GM12864 (cell line): ENCODE measurements around the gene MGAT1.
"Not testable (repeated sequence)": the region's sequence is repeated elsewhere in the genome, so short reads cannot be mapped to it uniquely, and the experiment has no call there.

ENCODE experiments used
- DNase-seq: peaks from one replicate; pipeline ENCODE4 v3.0.0-alpha.2; 2011; ENCODE audit warnings: low read depth
- H3K4me3 ChIP-seq: 2 replicates; pipeline ENCODE4 v1.5.1; 2011; ENCODE audit warnings: mild to moderate bottlenecking, low read depth, low read length, control low read depth
- TF ChIP-seq, protein P1 (sequence below): IDR thresholded peaks from 2 replicates; pipeline ENCODE4 v1.5.1; 2011; ENCODE audit warnings: low read depth, mild to moderate bottlenecking, moderate library complexity, low read length, control low read depth, inconsistent platforms; ENCODE audit errors: missing control alignments

The MGAT1 gene

DNA sequence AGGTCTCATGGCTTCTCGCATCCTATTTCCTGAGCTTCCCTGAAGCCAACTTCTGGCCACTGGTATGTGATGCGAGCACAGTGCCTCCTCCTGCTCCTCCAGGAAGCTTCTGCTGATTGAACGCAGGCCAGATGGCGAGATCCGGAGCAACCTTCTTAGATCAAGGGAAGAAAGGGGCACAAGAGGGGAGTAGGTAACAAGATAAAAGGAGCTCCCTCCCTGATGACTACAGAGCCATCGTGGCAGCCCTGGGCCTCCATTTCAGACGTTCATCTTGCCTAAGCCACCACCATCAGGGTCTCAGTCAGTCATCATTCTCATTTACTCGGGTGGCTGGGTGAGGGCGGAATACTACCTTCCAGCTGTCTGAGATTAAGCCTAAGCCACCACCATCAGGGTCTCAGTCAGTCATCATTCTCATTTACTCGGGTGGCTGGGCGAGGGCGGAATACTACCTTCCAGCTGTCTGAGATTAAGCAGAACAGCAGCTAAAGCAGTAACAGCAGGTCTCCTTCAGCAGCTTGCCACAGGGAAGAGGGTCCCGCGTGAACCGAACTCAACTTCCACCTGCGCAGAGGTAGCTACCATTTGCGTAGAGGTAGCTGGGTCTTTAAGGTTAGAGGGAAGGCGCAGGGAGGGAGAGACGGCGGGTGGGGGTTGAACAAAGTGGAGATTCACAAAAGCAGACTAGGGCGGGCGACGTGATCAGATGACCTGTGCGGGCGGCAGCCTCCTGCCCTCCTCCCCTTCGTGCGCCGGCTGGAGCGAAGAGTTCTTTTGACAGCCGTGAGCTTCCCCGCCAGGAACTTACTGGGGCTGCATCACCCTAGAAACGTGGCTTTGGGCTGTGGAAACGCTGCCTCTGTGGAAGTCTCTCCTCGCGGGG is 27.9 kb upstream of the MGAT1 start:
- no peak for DNase-seq
- peak overlapping the region; percentile 69 for H3K4me3 ChIP-seq
- TF ChIP-seq, protein P1, sequence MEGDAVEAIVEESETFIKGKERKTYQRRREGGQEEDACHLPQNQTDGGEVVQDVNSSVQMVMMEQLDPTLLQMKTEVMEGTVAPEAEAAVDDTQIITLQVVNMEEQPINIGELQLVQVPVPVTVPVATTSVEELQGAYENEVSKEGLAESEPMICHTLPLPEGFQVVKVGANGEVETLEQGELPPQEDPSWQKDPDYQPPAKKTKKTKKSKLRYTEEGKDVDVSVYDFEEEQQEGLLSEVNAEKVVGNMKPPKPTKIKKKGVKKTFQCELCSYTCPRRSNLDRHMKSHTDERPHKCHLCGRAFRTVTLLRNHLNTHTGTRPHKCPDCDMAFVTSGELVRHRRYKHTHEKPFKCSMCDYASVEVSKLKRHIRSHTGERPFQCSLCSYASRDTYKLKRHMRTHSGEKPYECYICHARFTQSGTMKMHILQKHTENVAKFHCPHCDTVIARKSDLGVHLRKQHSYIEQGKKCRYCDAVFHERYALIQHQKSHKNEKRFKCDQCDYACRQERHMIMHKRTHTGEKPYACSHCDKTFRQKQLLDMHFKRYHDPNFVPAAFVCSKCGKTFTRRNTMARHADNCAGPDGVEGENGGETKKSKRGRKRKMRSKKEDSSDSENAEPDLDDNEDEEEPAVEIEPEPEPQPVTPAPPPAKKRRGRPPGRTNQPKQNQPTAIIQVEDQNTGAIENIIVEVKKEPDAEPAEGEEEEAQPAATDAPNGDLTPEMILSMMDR, result no peak

DNA sequence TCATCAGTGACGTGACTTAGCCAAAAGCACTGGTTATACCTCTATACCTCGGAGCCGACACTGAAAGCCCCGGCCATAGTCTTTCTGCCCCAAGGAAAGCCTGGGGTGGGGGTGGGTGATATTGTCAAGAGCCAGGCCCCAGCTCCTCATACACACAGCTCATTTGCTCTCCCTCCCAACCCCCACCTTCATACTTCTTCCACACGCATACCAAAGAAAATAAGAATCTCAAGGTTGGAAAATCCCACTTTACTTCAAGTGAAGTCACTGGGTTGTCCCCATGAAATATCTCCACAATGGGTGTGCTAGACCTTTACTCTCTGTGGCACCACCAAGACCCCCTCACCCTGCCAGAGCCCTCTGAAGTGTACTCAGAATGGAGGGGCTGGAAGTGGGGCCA is 27.1 kb upstream of the MGAT1 start:
- H3K4me3 ChIP-seq, result peak overlapping the region; percentile 69
- TF ChIP-seq, protein P1, result no peak
- no peak for DNase-seq

DNA sequence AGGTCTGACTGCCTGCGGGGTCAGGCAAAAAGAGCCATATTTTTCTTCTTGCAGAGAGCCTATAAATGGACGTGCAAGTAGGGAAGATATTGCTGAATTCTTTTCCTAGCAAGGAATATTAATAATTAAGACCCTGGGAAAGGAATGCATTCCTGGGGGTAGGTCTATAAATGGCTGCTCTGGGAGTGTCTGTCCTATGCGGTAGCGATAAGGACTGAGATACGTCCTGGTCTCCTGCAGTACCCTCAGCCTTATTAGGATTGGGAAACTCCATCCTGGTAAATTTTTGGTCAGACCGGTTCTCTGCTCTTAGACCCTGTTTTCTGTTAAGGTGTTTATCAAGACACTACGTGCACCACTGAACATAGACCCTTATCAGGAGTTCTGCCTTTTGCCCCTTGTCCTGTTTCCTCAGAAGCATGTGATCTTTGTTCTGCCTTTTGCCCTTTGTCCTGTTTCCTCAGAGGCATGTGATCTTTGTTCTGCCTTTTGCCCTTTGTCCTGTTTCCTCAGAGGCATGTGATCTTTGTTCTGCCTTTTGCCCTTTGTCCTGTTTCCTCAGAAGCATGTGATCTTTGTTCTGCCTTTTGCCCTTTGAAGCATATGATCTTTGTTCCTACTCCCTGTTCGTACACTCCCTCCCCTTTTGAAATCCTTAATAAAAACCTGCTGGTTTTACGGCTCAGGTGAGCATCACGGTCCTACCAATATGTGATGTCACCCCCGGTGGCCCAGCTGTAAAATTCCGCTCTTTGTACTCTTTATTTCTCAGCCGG is 26.3 kb upstream of the MGAT1 start:
- not testable (repeated sequence) for DNase-seq, H3K4me3 ChIP-seq

DNA sequence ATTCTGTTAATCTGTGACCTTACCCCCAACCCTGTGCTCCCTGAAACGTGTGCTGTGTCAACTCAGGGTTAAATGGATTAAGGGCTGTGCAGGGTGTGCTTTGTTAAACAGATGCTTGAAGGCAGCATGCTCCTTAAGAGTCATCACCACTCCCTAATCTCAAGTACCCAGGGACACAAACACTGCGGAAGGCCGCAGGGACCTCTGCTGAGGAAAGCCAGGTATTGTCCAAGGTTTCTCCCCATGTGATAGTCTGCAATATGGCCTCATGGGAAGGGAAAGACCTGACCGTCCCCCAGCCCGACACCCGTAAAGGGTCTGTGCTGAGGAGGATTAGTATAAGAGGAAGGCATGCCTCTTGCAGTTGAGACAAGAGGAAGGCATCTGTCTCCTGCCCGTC is 24.8 kb upstream of the MGAT1 start:
- H3K4me3 ChIP-seq, DNase-seq: not testable (repeated sequence)

DNA sequence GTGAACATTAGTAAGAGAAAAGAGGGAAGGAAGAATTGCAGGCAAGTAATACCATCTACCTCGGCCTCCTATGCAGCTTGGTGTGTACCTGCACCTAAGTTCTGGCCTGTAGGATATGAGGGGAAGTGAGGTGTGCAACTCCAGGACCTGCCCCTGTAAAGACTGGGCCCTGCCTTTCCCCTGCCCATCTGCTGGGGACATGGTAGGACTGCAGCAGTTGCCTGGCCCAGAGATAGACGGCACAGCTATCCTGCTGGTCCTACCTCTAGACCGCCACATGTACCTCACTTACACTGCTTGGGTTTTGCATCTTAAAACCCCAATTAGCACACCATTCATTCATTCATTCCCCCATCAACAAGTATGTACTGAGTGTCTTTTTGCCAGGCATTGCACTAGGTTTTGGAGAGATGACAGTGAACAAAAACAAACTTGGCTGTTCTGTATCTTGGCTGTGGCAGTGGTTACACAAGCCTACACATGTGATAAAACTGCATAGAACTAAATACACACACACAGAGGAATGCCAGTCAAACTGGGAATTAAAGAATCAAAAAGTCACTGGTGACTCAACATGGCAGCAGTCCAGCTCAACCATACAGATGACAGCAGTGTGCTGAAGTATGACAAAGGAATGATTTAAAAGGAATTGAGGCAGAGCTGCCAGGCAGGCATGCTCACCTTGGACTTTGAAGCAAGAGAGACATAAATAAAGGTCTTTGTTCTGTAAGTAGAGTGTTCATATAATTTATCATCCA is 23.3 kb upstream of the MGAT1 start:
- DNase-seq, result no peak
- TF ChIP-seq, protein P1, result no peak
- no peak overlapping the region for H3K4me3 ChIP-seq

DNA sequence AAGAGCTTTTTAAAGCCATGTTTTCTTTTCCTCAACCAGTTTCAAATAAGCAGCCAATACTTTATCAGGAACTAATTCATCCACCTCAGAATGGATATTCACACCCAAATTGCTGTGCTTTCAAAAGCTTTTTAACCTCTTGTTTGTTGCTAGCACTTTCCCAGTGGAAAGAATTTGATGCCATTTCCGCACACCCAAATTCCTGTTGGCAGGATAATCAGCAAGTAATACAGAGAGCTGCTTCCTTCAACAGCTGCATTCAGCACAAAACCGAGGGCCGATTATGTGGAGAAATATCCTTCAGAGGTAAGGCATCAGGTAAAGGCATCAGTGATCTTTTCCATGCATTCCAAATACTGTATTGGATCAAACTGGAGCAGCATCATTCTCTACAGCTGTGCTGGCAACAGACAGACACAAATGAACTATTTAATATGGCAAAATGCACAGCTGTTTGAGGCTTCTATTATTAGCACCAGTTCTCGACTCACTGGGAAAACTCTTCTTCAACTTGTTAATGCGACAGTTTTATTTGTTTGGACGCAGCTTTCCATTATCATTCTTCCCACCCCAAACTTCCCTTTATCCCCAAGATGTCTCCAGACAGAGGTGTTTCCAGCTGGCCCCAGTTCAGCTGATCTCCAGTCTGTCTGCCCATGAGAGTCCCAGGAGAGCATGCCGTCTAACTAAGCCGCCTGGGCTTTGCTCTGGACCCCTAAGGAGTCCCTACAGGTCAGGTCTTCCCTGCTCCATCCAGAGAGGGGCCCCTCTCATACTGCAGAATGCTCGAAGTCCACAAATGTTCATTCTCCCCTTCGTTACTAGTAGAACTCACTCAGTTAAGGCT is 22.2 kb upstream of the MGAT1 start:
- no peak for DNase-seq
- no peak overlapping the region for H3K4me3 ChIP-seq
- TF ChIP-seq, protein P1, result no peak

DNA sequence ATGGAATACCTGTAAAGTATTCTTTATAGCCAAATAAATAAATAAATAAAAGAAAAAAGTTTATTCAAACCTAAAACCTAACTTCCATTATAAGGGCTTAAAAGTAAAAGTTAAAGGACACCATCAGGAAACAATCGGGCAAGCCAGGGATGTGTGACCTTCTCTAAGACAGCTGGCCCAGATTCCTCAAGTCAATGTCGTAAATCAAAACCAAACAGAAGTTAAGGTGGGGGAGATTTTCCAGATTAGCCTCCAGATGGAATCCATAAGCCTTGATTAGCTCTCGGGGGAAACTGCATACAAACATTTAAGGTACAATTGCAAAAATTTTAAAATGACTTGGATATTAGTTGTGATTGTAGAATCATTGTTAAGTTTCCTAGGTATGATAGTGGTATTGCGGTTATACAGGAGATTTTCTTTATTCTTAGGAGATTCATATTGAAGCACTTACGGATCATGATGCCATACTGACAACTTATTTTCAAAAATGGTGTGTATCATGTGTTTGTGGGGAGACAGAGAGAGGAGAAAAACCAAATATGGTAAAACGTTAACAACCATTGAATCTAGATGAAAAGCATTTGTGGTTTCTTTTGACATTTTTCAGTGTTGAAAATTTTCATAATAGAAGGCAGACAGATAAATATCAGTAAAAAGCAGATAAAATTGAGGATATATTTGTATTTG is 21.5 kb upstream of the MGAT1 start:
- H3K4me3 ChIP-seq, result no peak overlapping the region
- no peak for DNase-seq
- TF ChIP-seq, protein P1, result no peak
